Inflammatory macrophage treated with lipopolysaccharide for 1 hour (primary cell): ENCODE data around the gene SUPT3H.
A peak's percentile ranks its signal among the peaks of the same experiment; 100 is the strongest.

Experiments
- DNase-seq, 2 donors: peaks; one replicate each; pipeline ENCODE4 v3.0.0-alpha.2; 2020 to 2022

The SUPT3H gene

DNA sequence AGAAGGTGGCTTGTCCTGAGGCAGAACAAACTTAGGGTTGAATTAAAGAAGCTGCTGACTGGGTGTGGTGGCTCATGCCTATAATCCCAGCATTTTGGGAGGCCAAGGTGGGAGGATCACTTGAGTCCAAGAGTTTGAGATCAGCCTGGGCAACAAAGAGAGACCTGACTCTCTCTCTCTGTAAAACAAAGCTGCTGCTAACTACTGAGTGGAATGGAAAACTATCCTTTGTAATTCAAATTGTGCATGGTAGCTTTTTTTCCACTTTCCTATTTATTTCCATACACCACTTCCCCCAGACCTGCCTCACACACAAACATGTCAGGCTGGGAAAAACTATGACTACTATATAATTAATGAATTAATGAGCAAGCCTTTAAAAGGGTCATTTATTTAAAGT, 553.2 kb downstream of the SUPT3H start:
- DNase-seq = no peak

- DNase-seq = no peak
Observed at GRCh38 chr6:44820759-44821158, 557.0 kb downstream of the SUPT3H start.

- peak; percentile 50 to 75 for DNase-seq
Observed at GRCh38 chr6:44820321-44820720, 557.4 kb downstream of the SUPT3H start.

- DNase-seq = no peak
Observed at GRCh38 chr6:44811456-44811855, 566.3 kb downstream of the SUPT3H start.

DNA sequence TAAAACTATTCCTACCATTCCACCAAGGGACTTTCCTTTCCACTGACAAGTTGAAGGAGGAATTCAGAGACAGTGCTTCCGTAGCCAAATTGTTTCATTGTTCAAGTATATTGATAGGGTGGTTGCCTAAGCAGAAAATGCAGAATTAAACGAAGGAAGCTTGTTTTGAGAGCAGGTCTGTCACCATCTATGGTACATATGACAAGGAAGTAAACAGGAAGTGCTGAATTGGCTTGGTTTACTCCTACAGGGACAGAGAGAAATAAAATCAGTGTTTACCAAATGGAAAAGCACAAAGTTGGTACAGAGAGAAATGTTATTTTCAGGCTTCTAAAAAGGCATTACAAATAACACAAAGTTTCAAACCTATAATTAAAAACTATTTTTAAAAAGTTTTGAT, 568.5 kb downstream of the SUPT3H start:
- peak; percentile 26 to 38 for DNase-seq

GRCh38 chr6:44808148-44808547, 569.6 kb downstream of the SUPT3H start:
- DNase-seq = no peak

DNA sequence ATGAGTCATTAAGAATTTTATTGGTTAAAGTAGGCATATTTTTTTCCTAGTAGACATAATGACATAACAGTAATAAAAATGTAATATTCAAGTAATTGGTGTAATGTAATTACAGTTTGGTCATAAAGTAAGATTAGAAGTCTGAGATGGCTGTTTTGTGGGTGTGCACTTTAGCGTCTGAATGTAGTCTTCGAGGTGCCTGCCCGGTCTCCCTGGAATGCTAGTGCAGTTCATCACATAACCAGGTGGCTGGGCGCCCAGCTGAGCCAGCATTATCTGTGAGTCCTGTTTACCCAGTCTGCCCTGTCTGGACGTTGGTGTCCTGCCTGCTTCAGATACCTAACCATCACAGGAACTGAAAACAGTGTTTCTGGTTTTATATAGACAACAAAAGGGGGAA, 571.1 kb downstream of the SUPT3H start:
- no peak for DNase-seq

DNA sequence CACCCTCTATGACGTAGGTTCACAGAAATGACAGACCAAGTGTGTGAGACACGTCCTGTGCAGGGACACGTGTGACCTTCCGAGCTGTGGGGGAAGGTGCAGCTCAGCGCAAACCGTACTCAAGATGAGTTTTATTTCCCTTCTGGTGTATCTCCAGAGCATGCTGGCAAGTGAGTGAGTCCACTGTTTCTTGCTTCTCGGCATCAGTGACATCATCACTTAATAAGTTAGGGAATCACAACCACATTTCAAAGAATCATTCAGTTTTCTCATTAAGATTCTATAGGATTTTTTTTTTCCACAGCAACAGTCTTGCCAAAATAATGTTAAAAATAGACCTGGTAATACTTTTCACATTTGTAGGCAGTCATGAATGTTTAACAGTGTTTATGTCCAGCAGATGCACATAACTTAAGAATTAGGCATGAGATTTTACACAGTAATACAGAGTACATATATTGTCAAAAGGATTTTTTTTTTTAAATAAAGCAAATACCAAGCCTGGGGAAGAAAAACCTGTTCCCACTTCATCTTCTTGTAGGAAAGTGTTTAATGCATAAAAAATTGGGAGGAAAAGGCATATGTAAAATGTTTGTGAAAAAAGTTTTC, 572.4 kb downstream of the SUPT3H start:
- no peak for DNase-seq

GRCh38 chr6:44804546-44805159, 573.1 kb downstream of the SUPT3H start:
- no peak for DNase-seq

GRCh38 chr6:44804016-44804415, 573.7 kb downstream of the SUPT3H start:
- no peak for DNase-seq

GRCh38 chr6:44800784-44801592, 576.7 kb downstream of the SUPT3H start:
- no peak for DNase-seq

GRCh38 chr6:44800171-44800783, 577.5 kb downstream of the SUPT3H start:
- DNase-seq = no peak

GRCh38 chr6:44797746-44798145, 580.0 kb downstream of the SUPT3H start:
- peak; percentile 17 to 44 for DNase-seq

DNA sequence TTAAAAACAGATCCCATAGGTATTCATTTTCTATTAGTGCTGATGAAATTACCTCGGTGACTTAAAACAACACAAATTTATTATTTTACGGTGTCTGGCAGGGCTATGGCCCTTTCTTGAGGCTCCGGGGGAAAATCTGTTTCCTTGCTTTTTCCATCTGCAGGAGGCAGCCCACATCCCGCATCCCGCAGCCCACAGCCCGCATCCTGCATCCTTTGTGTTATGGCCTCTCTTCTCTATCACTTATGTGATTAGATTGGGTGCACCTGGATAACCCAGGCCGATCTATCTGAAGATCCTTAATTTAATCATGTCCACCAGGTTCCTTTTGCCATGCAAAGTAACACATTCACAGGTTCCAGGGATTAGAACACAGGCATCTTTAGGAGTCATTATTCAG, 582.4 kb downstream of the SUPT3H start:
- no peak for DNase-seq

- DNase-seq = no peak
Observed at GRCh38 chr6:44789806-44790205, 587.9 kb downstream of the SUPT3H start.

- DNase-seq = no peak
Observed at GRCh38 chr6:44789061-44789460, 588.7 kb downstream of the SUPT3H start.

- DNase-seq = no peak
Observed at GRCh38 chr6:44788387-44788981, 589.2 kb downstream of the SUPT3H start.

- no peak for DNase-seq
Observed at GRCh38 chr6:44787254-44787834, 590.4 kb downstream of the SUPT3H start.

DNA sequence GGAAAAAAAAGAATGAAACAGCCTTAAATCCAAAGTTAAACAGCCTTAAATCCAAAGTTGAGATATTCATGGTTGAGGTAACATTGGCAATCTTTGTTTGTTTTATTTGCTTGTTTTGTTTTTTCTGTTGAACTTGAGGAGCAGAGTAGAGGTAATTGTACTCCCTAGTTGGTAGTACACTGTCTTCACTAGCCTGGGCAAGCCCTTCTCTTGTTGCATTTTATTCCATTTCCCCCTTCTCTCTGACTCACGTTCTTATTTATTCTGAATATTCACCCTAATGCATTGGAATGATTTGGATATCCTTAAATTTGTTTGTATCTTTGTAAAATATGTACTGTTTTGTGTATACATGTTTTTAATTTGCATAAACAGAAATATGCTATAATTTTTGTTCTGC, 592.6 kb downstream of the SUPT3H start:
- no peak for DNase-seq

DNA sequence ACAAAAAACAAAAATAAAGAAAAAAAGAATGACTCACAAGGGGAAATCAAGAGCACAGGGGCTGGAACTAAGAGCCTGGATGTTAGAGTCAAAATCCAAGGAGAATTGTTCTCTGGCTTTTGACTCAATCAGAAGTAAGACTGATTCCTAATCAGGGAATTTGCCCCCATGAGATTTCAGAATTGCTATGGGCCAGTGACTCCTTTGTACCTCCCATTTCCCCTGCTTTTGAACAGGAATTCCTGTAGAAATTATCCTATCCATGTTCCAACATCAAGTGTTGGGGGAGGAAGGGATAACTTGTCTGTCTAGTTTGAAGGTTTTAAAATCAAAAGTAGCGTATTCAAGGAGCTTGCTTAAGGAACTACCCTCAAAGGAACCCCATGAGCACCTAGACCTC, 593.5 kb downstream of the SUPT3H start:
- no peak for DNase-seq

DNA sequence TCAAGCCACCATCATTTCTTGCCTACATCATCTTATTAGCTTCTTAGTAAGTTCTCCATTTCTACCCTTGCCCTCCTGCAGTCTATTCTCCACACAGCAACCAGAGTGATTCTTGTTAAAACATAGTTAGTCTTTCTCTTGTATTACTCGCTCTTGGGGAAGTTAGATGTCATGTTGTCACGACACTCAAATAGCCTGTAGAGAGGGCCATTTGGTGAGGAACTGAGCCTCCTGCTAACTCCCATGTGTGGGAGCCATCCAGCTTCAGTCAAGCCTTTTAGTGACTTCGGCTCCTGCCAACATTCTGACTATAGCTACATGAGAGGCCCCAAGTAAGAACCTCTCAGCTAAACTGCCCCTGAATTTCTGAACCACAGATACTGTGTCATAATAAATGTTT, 594.8 kb downstream of the SUPT3H start:
- DNase-seq = no peak

- DNase-seq = no peak
Observed at GRCh38 chr6:44781912-44782597, 595.7 kb downstream of the SUPT3H start.
